Right forelimb (tissue), 1 donor: Measurements from ENCODE around the gene IL17REL.
A peak's percentile ranks its signal among the peaks of the same experiment; 100 is the strongest.
"Not testable (repeated sequence)": the region's sequence is repeated elsewhere in the genome, so short reads cannot be mapped to it uniquely, and the experiment has no call there.

Experiments used
- DNase-seq: peaks from one replicate; pipeline ENCODE4 v3.0.0-alpha.2; 2018

Gene IL17REL

GRCh38 chr22:49983148-49984042 lies 29.2 kb downstream of the IL17REL start:
- DNase-seq: peak; percentile 47

- DNase-seq: not testable (repeated sequence)
Measured at GRCh38 chr22:49981799-49982198, 30.8 kb downstream of the IL17REL start.

GRCh38 chr22:49979587-49980264 lies 32.8 kb downstream of the IL17REL start:
- DNase-seq: no peak

- no peak for DNase-seq
Measured at GRCh38 chr22:49977578-49977977, 35.0 kb downstream of the IL17REL start.

- peak; percentile 41 for DNase-seq
Measured at GRCh38 chr22:49976439-49977175, 36.0 kb downstream of the IL17REL start.

GRCh38 chr22:49975543-49976389 lies 36.8 kb downstream of the IL17REL start:
- peak; percentile 48 for DNase-seq

GRCh38 chr22:49973018-49973961 lies 39.3 kb downstream of the IL17REL start:
- peak; percentile 42 for DNase-seq

GRCh38 chr22:49972163-49973017 lies 40.2 kb downstream of the IL17REL start:
- peak; percentile 42 for DNase-seq

GRCh38 chr22:49971232-49972162 lies 41.1 kb downstream of the IL17REL start:
- DNase-seq: peak; percentile 50

GRCh38 chr22:49970528-49971231 lies 41.9 kb downstream of the IL17REL start:
- peak; percentile 69 for DNase-seq

GRCh38 chr22:49969751-49970527 lies 42.6 kb downstream of the IL17REL start:
- DNase-seq: no peak

GRCh38 chr22:49968831-49969661 lies 43.5 kb downstream of the IL17REL start:
- peak; percentile 40 for DNase-seq

- peak; percentile 42 for DNase-seq
Measured at GRCh38 chr22:49968313-49968830, 44.2 kb downstream of the IL17REL start.

GRCh38 chr22:49967706-49968208 lies 44.8 kb downstream of the IL17REL start:
- peak; percentile 47 for DNase-seq

- peak; percentile 49 for DNase-seq
Measured at GRCh38 chr22:49966774-49967705, 45.5 kb downstream of the IL17REL start.
